Adipose tissue (tissue), 3 donors: ENCODE results near the gene PIEZO2. TPM values are rescaled to one million over a fixed set of nuclear protein-coding genes. Genes with fewer than 3 reads are reported as not detected.

Experiments
- H3K27ac ChIP-seq: one replicate; pipeline ENCODE4 v1.5.1; 2013; ENCODE audit warnings: low read depth, low read length
- WGBS, 3 donors: extraction: QIAGEN DNeasy Blood & Tissue Kit; methylation state at CpG; one replicate each; pipeline ENCODE4 v1.1.7; 2013; 5-methylcytosine and 5-hydroxymethylcytosine counted together
- polyA plus RNA-seq, 3 donors: library from polyadenylated mRNA; stranded (reverse); fragments of 200-250 nt; gene quantifications; one replicate each; pipeline ENCODE4 v1.2.3, GENCODE V29; 2013
- donor health status: healthy with polysubstance abuse.
- donor health status: Bipolar disorder and iron deficiency.
- donor health status: healthy.

The PIEZO2 gene
- polyA plus RNA-seq, 3 donors = 0.72 to 1.3 (median 0.91) TPM

GRCh38 chr18:10767658-10768057, 381.7 kb downstream of the PIEZO2 start:
- H3K27ac ChIP-seq = no peak overlapping the region
- WGBS, 3 donors = 80 to 96% (median 95%) methylated on average over 5 of the region's 5 CpGs

- 83 to 94% (median 93%) methylated on average over 5 of the region's 5 CpGs for WGBS, 3 donors
- H3K27ac ChIP-seq = no peak overlapping the region
Measured at GRCh38 chr18:10760986-10761385, 388.4 kb downstream of the PIEZO2 start.

GRCh38 chr18:10759241-10759640, 390.1 kb downstream of the PIEZO2 start:
- no peak overlapping the region for H3K27ac ChIP-seq
- 57 to 93% (median 92%) methylated on average over 7 of the region's 7 CpGs for WGBS, 3 donors

GRCh38 chr18:10757946-10758345, 391.4 kb downstream of the PIEZO2 start:
- 70 to 93% (median 90%) methylated on average over 6 of the region's 6 CpGs for WGBS, 3 donors
- no peak overlapping the region for H3K27ac ChIP-seq

- H3K27ac ChIP-seq = no peak overlapping the region
Measured at GRCh38 chr18:10757349-10757748, 392.0 kb downstream of the PIEZO2 start.

- 49 to 80% (median 69%) methylated on average over 1 of the region's 1 CpG for WGBS, 3 donors
- no peak overlapping the region for H3K27ac ChIP-seq
Measured at GRCh38 chr18:10755855-10756254, 393.5 kb downstream of the PIEZO2 start.

GRCh38 chr18:10754128-10754527, 395.2 kb downstream of the PIEZO2 start:
- no peak overlapping the region for H3K27ac ChIP-seq
- WGBS, 3 donors = 74 to 94% (median 92%) methylated on average over 4 of the region's 4 CpGs

- H3K27ac ChIP-seq = no peak overlapping the region
- WGBS, 3 donors = 57 to 78% (median 76%) methylated on average over 8 of the region's 8 CpGs
Measured at GRCh38 chr18:10752382-10752781, 397.0 kb downstream of the PIEZO2 start.

- WGBS, 3 donors = 46 to 70% (median 55%) methylated on average over 8 of the region's 8 CpGs
- no peak overlapping the region for H3K27ac ChIP-seq
Measured at GRCh38 chr18:10751653-10752052, 397.7 kb downstream of the PIEZO2 start.

- WGBS, 3 donors = 38 to 65% (median 48%) methylated on average over 5 of the region's 5 CpGs
- no peak overlapping the region for H3K27ac ChIP-seq
Measured at GRCh38 chr18:10750191-10751035, 399.0 kb downstream of the PIEZO2 start.

GRCh38 chr18:10748641-10749040, 400.7 kb downstream of the PIEZO2 start:
- WGBS, 3 donors = 76 to 94% (median 77%) methylated on average over 1 of the region's 1 CpG

GRCh38 chr18:10745971-10746370, 403.4 kb downstream of the PIEZO2 start:
- 75 to 83% (median 78%) methylated on average over 3 of the region's 3 CpGs for WGBS, 3 donors
- H3K27ac ChIP-seq = no peak overlapping the region

More at GRCh38 chr18:10748641-10749040, 400.7 kb downstream of the PIEZO2 start:
- no peak overlapping the region for H3K27ac ChIP-seq

- no peak overlapping the region for H3K27ac ChIP-seq
- WGBS, 3 donors = 65 to 89% (median 82%) methylated on average over 8 of the region's 8 CpGs
Measured at GRCh38 chr18:10745219-10745618, 404.1 kb downstream of the PIEZO2 start.

- 67 to 75% (median 69%) methylated on average over 5 of the region's 5 CpGs for WGBS, 3 donors
- H3K27ac ChIP-seq = no peak overlapping the region
Measured at GRCh38 chr18:10743766-10744165, 405.6 kb downstream of the PIEZO2 start.

GRCh38 chr18:10739152-10739551, 410.2 kb downstream of the PIEZO2 start:
- no peak overlapping the region for H3K27ac ChIP-seq
- WGBS, 3 donors = 73 to 85% (median 82%) methylated on average over 3 of the region's 3 CpGs

GRCh38 chr18:10736984-10737383, 412.4 kb downstream of the PIEZO2 start:
- 34 to 62% (median 59%) methylated on average over 3 of the region's 3 CpGs for WGBS, 3 donors
- no peak overlapping the region for H3K27ac ChIP-seq

- 48 to 70% (median 56%) methylated on average over 4 of the region's 4 CpGs for WGBS, 3 donors
- H3K27ac ChIP-seq = no peak overlapping the region
Measured at GRCh38 chr18:10732990-10733389, 416.4 kb downstream of the PIEZO2 start.

GRCh38 chr18:10727477-10727876, 421.9 kb downstream of the PIEZO2 start:
- 78 to 80% (median 79%) methylated on average over 3 of the region's 3 CpGs for WGBS, 3 donors
- no peak overlapping the region for H3K27ac ChIP-seq

GRCh38 chr18:10726198-10727068, 422.9 kb downstream of the PIEZO2 start:
- H3K27ac ChIP-seq = no peak overlapping the region
- WGBS, 3 donors = 38 to 62% (median 59%) methylated on average over 55 to 67 of the region's 67 CpGs
